Fibroblast of peridontal ligament (primary cell): Measurements from ENCODE around the gene RASGRF2.

ENCODE experiments used
- DNase-seq: peaks from one replicate; pipeline ENCODE4 v3.0.0-alpha.2; 2010; ENCODE audit errors: extremely low read depth

RASGRF2 gene

DNA sequence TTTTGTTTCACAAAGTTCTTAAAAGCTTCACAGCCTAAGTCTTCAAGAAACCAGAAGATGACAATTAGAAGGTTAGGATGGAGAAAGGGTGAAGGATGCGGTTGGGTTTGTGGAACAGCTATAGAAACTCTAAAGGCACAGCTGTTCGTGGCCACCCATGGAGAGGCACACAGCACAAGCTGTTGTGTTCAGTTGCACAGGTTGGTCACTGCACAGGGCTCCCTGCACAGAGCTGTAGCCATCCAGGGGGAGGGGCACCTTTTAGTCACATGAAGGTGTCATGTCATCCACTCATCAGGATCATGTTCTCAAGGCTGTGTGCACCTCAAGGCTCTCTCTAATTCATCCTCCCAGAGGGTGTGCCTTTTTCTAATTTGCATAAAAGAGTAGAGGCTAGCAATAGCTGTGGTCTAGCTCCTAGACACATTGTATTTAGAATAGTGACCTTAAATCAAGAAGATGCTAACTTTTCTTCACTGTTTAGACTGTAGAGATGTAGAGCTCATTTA, 5.0 kb upstream of the RASGRF2 start:
- no peak for DNase-seq

DNA sequence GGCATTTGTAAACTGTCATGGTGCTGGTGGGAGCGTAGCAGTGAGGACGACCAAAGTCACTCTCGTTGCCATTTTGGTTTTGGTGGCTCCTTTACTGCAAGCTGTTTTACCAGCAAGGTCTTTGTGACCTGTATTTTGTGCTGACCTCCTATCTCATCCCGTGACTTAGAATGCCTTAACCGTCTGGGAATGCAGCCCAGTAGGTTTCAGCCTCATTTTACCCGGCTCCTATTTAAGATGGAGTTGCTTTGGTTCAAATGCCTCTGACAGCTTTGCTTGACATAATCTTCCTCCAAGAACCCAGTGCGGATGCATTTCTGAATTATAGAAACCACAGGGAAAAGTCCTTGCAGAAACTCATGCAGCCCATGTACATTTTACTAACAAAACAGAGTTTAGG, 3.9 kb upstream of the RASGRF2 start:
- DNase-seq, result no peak

DNA sequence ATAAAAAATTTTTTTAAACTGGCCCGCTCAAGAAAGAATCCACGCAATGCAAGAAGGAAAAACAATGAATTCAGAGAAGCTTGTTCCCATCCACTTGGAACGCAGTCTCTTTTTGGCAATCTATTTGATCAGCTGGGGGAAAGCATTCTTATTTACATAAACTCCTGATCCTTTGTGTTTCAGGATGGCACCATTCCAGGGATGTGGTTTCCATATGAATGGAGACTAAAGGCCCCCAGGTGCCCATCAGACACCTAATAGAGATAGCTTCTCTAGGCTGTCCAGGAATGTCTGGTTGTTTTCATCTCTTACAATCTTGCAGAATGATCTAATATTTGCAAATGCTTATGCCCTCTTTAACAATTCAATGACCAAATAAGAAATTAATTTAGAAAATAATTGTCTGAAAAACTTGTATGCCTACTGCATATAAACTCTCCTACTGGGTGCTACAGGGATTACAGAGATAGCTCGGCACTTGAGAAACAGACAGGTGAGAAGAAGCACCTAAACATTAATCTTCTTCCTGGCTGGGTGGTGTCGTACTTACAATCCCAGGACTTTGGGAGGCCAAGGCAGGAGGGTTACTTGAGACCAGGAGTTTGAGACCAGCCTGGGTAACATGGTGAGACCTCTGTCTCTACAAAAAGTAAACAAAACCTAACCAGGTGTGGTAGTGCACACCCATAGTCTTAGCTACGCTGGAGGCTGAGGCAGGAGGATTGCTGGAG, 3.0 kb upstream of the RASGRF2 start:
- DNase-seq, result no peak

DNA sequence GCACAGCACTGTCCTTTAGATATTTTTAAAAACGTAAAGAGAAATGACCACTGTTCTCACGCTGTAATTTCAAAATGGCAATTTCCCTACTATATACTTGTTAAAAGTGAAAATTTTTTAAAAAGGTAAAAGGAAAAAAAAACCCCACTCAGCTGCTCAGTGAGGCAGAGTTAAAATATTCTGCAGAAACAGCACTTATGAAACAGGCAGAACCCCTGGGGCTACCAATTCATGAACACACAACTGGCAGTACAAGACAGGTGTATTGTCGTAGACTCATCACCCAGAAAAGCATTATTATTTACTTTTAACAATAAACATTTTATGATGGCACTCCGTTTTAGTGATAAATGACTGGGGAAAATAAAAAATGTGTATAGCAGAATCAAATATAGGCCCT, 1.5 kb upstream of the RASGRF2 start:
- DNase-seq, result no peak

DNA sequence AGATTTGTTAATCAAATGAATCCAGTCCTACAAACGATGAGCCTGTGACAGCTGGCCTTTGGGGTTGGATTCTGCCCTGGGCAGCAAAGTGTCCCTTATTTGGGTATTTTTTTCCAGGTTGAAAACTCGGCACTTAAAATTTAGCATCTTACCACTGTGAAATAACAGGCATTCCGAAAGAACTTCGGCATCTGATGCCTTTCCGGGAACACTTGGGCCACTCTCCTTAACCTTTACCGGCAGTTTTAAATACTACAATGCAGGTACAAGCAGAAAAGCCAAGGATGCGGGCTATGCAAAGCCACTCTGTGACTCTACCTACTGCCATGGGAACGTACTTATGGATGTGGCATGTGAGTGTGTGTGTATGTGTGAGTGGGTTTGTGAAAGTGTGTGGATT, 1.0 kb upstream of the RASGRF2 start:
- no peak for DNase-seq

DNA sequence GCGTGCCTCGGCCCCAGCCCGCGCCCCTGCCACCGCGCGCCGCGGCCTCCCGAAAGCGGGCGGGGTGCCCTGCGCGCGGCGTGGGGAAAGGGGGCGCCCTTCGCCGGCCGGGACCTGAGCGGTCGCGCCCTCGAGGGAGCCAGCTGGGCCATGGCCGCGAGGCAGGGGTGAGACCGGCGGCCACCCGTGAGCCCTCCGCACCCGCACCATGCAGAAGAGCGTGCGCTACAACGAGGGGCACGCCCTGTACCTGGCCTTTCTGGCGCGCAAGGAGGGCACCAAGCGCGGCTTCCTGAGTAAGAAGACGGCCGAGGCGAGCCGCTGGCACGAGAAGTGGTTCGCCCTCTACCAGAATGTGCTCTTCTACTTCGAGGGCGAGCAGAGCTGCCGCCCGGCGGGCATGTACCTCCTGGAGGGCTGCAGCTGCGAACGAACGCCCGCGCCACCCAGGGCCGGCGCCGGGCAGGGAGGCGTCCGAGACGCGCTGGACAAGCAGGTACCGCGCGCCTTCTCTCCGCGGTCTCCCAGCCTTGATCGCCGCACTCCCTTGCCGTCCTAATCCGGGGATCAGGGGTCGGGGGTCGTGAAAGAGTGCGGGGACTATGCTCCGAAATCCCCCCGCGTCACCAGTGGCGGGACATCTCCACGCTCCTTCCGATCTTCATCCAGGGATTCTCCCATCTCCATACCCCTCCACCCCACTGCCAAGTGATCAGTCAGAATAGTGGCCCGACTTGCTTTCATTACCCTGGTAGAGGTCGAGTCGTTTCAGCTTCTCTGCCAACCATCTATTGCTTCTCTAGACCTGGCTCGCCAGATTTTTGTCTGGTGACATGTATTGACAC, 590 bp downstream of the RASGRF2 start:
- DNase-seq, result peak; percentile 45

DNA sequence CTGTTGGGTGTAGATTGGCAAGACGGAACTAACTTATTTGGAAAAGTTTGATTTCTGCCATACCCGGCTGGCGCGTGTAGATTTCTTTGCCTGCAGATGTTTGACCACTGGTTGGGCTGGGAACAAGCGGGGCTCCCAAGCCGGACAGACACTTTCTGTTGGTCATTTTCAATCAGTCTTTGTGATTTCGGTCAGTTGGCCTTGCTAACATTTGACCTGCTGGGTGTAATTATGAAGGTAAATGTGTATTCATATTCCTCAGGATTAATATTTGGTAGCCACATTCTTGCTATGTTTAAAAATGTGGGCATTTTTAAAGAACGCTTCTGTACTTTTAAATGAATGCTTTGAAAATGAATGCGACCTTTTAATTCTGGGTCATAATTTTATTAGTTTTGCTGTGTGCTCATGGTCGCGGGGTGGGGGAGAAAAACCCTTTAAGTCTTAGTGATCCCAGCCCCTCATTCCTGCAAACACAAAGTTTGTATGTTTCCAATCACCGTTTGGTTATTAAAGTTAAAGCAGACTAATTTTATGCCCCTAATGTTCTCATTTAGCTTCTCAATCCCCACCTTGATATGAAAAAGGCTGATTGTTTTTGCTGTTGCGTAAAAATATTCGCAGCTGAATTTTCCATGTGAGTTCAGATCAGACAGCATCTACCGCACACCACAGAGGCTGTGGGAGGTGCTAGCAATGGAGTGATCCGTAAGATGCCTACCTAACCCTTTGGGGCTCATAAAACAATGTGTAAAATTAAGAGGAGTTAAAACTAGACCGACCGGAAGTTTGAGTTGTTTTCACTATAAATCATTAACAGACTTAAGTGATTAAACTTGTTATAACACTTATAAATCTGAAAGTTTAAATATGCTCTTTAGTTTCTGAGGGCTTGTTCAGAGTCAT, 1.5 kb downstream of the RASGRF2 start:
- DNase-seq, result peak; percentile 41

DNA sequence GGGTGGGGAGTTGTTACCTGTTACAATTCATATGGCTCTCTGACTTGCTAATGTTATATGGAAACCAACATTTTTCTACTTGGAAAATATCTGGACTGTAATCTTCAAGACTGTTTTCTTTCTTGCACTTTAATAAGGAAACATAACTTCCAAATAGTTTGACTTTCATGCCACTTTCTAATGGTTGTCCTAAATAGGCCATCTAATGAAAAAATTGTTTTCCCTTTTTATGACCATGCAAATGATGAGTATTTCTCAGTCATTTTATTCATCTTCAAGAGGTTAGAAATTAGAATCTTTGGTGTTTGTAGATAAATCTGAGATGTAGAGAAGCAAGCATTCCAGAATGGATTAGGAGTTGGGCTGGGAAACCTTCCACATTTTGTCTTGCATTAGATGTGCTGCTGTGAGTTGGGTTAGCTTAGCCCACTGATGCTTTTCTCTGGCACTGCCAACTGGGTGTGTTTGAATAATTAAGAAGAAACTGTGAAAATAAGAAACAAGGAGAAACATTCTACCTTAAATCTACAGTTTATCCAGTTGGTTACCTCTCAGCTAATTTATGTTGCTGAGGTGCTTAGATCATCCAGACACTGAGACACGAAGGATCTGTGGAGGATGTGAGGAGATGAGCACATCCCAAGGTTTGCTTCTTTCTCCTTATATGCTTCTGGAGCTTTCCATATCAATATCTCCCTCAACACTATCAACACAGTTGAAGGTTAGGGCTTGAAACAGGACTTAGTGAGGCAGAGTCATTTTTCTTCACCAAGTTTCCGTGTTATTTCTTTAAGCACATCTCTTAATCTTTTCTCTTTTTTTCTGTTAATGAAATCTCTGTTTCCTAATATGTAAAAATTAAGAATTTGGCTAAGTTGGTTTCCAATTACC, 2.7 kb downstream of the RASGRF2 start:
- DNase-seq, result peak; percentile 29

DNA sequence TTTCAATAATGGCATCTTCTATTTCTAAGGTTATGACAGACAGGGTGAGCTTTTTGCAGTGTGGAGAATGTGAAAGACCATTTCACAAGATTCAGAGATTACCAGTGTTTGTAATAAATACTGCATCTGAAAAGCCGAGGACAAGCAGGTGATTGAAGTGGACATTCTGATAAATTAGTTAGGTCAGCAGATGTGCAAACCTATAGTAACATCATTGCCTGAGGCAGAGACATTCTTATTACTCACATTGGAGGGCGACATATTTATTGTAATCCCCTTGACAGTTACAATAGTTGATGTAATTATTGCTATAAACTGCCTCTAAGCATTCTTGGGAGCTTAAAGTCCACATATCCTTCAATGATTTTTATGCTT, 3.3 kb downstream of the RASGRF2 start:
- no peak for DNase-seq

DNA sequence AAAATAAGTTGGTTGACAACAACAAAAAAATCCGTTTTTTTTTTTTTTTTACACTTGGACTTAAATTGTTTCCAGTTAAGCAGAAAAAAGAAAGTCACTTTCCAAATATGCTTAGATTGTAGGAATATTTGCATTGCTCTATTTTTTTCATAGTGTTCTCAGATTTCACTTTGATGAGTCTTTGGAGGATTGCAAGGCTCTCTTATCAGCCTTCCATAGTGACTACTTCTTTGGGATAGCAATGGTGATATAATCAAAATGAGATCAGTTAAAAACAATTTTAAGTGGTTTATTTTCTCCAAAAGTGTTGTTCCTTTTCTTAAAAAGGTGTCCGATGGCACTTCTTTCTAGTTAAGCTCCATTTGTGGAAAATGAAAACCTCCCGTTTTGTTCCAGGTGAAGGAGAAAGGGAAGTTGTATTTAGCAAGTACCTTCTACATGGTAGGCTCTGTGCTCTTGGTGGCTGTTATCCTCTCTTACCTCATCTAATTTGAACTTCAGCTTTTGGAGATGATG, 3.9 kb downstream of the RASGRF2 start:
- DNase-seq, result peak; percentile 74

DNA sequence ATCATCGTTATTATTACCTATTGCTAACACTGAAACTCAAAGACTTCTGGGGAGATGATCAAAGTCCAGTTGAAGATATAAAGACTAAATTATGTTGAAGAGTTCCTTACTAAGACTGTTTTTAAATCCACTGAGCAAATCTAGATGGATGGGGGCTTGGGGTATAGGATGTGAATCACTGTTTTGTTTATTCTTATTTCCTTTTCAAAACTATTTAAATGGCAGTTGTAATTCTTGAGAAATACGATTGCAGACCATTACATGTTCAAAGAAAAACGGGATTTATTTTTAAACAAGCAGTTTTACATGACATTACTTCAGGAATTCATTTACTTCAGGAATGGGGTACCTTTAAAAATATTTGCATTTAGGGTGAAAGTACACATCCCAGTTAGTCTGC, 4.3 kb downstream of the RASGRF2 start:
- peak; percentile 52 for DNase-seq

DNA sequence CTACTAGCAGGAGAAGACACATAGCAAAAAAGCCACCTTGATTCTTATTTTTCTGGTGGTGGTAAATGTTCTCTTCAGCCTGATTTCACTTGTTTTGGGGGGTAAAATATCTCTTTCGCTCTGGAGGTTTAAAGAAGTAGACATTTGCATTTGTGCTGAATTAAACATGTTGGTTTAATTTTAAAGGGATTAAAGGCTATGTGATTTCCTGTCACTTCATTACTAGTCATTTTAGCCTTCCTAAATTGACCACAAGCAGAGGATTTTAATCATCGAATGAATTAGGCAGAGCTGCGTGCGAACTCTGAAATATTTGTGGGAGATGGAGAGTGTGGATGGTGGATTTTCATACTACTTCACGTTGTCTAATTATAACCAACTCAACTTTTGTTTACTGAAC, 4.8 kb downstream of the RASGRF2 start:
- no peak for DNase-seq

DNA sequence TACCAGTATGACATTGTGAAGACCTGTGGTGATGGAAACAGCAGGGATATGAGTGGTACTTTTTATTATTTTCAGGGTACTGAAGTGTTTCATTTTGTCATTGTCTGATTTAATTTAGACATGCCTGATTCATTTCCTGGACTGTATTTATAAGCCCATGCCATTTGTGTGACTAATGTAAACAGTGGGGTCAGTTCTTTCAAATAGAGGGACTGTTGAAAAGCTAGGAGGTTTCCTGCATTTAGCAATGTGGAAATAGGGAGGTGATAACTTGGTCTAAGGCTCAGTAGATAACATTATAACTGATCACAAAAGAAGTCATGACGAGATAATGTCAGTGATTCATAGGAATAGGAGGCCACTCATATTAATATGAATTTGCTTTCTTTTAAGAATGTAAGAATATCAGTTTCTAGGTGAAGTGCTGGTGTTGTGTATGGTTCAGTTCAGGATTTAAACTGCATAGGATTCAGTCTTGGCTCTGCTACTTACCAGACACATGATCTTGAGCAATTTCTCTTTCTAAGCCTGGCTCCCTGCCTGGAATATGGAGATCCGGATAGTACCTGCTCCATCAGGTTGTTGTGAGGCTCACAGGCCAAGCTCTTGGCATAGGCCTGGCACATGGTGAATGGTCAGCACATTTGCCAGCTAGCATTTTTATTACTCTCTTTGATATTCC, 7.5 kb downstream of the RASGRF2 start:
- DNase-seq, result peak; percentile 86

DNA sequence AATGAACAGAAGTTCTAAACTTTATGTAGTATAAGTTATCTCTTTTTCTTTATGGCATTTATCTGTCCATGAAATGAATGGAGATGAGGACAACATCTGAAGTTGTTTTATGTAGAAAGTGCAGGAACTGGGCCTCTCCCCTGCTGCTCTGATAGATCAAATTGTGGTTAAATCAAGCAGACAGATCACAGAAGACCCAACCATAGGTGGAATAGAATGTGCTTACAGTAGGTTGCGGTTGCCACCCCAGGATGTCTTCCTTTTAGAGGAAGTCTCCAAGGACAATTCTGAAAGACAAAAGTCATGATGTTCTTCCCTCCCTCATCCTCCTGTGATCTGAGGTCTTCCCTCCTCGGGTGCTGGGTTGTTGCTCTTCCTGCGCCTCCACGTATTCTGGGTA, 12.9 kb downstream of the RASGRF2 start:
- no peak for DNase-seq

DNA sequence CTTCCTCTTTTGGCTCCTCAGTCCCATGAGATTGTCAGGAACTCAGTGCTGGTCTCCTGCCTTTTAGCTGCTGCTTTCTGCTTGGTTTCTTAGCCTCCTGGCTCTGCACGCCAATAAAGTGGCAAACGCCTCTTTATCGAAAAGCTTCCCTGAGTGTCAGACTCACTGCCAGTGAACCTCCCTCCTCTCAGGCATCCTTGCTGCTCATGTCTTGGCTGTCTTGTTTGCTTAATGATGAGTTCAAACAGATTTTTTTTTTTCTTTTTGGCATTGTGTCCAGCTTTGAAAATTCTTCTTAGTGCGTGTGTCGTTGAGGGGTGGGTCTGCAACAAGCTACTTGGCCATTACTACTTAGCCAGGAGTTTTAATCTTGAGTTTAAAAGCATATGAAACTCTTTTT, 14.9 kb downstream of the RASGRF2 start:
- peak; percentile 44 for DNase-seq

DNA sequence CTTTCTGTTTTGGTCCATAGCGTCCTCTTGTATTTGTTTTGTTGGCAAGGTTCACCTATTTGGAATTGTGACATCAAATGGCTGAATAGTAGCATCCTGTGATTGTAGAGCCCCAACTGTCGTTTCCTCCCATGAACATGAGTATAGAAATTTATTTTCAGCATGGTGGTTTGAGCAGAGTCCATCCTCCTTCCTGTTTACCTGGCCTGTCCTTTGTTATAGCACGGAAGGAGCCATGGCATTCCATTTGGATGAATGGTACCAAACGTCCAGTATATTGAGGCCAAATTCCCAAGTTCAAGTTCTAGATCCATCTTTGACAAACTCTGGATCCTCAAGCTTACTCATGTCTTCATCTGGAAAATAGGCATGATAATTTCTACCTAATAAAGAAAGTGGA, 16.8 kb downstream of the RASGRF2 start:
- no peak for DNase-seq

DNA sequence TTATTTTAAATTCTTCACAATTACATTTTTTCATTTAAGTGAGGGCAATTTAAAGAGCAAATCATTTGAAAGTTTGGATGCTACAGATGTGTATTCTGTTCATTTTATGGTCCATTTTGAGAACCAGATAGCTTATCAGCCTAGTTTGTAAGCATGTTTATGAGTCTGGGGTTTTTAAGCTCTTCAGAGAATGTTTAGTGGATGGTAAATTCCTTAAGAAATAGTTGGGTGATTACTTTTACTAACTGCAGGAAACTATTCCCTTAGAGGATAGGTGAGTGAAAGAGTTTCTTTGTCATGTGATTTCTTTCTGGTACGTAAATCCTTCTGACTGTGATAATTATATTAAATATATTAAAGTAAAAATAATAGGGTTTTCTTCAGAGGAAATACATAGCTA, 17.6 kb downstream of the RASGRF2 start:
- DNase-seq, result no peak

DNA sequence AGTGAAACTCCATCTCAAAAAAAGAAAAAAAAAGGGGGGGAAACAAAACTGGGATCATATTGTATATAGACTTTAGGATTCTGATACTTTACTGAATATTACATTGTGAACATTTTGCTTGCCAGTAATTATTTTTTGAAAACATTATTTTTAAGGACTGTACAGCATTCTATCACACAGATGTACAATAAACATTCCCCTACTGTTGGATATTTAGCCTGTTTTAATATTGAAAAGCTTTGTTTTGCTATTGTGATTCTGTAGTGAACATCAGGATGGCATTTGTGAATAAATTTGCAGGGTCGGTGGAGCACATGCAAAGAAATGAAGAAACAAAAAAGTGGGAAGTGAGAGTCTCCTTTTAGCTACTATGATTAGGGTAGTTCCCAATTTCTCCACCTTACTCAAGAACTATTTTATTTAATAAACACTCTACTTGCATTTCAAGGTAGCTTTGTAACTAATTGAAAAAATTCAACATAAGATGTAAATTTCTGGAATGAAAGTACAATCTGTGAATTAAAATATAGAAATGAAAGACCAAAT, 18.7 kb downstream of the RASGRF2 start:
- no peak for DNase-seq

DNA sequence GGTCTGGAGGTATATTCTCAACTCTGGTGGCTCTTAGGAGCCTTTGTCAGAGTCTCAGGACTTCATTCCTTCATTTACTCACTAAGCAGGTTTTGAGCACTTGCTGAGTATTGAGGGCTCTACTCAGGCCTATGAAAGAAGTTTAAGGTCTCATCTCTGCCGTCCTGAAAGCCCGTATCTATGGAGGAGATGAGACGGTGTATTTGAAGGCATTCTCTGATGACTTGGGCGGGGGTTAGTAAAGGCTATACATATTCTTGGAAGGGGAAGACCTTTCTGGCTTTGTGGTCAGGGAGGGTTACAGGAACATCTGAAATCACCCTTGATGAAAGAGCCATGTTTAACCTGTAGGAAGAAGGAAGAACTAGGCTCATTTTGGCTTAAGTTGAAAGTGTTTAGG, 21.9 kb downstream of the RASGRF2 start:
- DNase-seq, result no peak
